PC-3 (cell line): ENCODE measurements around the gene CYP27C1.

Experiments
- EZH2phosphoT487 ChIP-seq: fragments of 300-600 bp; sonication (generic); IDR thresholded peaks from 2 replicates; pipeline ENCODE4 v1.6.1; 2018; ENCODE audit warnings: mild to moderate bottlenecking, antibody characterized with exemption, low read length, borderline replicate concordance
- TF ChIP-seq, protein P1 (sequence below): fragments of 300-600 bp; sonication (generic); conservative IDR thresholded peaks from 2 replicates; pipeline ENCODE4 v1.5.1; 2017; ENCODE audit warnings: antibody characterized with exemption, low read depth, mild to moderate bottlenecking, low read length

GRCh38 chr2:127158614-127159290 lies 61.3 kb downstream of the CYP27C1 start:
- TF ChIP-seq, protein P1, sequence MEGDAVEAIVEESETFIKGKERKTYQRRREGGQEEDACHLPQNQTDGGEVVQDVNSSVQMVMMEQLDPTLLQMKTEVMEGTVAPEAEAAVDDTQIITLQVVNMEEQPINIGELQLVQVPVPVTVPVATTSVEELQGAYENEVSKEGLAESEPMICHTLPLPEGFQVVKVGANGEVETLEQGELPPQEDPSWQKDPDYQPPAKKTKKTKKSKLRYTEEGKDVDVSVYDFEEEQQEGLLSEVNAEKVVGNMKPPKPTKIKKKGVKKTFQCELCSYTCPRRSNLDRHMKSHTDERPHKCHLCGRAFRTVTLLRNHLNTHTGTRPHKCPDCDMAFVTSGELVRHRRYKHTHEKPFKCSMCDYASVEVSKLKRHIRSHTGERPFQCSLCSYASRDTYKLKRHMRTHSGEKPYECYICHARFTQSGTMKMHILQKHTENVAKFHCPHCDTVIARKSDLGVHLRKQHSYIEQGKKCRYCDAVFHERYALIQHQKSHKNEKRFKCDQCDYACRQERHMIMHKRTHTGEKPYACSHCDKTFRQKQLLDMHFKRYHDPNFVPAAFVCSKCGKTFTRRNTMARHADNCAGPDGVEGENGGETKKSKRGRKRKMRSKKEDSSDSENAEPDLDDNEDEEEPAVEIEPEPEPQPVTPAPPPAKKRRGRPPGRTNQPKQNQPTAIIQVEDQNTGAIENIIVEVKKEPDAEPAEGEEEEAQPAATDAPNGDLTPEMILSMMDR = no peak
- no peak for TF ChIP-seq EZH2phosphoT487
